Hepatocyte (in vitro differentiated cells): ENCODE measurements around the gene SPATS2. TPM values are rescaled to one million over a fixed set of nuclear protein-coding genes. Genes with fewer than 3 reads are reported as not detected.

ENCODE experiments used
- DNase-seq: peaks from one replicate; pipeline ENCODE4 v3.0.0-alpha.2; 2016; ENCODE audit warnings: low spot score
- H2AFZ ChIP-seq: fragments of 200-600 bp; sonication (generic); 2 replicates; pipeline ENCODE4 v1.6.0; 2016; ENCODE audit warnings: antibody characterized with exemption, mild to moderate bottlenecking
- H3K27ac ChIP-seq: fragments of 200-600 bp; sonication (generic); 2 replicates; pipeline ENCODE4 v1.5.1; 2016; ENCODE audit warnings: mild to moderate bottlenecking
- H3K27me3 ChIP-seq: fragments of 200-600 bp; sonication (generic); 2 replicates; pipeline ENCODE4 v1.6.1; 2016
- H3K36me3 ChIP-seq: fragments of 200-600 bp; sonication (generic); replicated peaks from 2 replicates; pipeline ENCODE4 v1.5.1; 2016; ENCODE audit warnings: low read depth; ENCODE audit not compliant: insufficient read depth
- H3K4me1 ChIP-seq: fragments of 200-600 bp; sonication (generic); 2 replicates; pipeline ENCODE4 v1.5.1; 2016; ENCODE audit warnings: mild to moderate bottlenecking, moderate library complexity; ENCODE audit not compliant: insufficient read depth
- H3K4me2 ChIP-seq: fragments of 200-600 bp; sonication (generic); 2 replicates; pipeline ENCODE4 v1.6.0; 2016
- H3K4me3 ChIP-seq: fragments of 200-600 bp; sonication (generic); 2 replicates; pipeline ENCODE4 v1.5.1; 2016; ENCODE audit warnings: mild to moderate bottlenecking
- H3K79me2 ChIP-seq: fragments of 200-600 bp; sonication (generic); 2 replicates; pipeline ENCODE4 v1.6.0; 2017; ENCODE audit warnings: mild to moderate bottlenecking
- H3K9me2 ChIP-seq: fragments of 200-600 bp; sonication (generic); replicated peaks from 2 replicates; pipeline ENCODE4 v1.6.0; 2017; ENCODE audit warnings: mild to moderate bottlenecking; ENCODE audit not compliant: insufficient read depth
- H3K9me3 ChIP-seq: fragments of 200-600 bp; sonication (generic); 2 replicates; pipeline ENCODE4 v1.5.1; 2016; ENCODE audit warnings: low read depth, mild to moderate bottlenecking
- H4K20me1 ChIP-seq: fragments of 200-600 bp; sonication (generic); 2 replicates; pipeline ENCODE4 v1.6.0; 2016; ENCODE audit warnings: mild to moderate bottlenecking; ENCODE audit not compliant: insufficient read depth, poor library complexity, severe bottlenecking
- EZH2 ChIP-seq: fragments of 200-600 bp; sonication (generic); IDR thresholded peaks from 2 replicates; pipeline ENCODE4 v1.6.1; 2016; ENCODE audit warnings: antibody characterized with exemption, mild to moderate bottlenecking, borderline replicate concordance
- EZH2phosphoT487 ChIP-seq: fragments of 200-600 bp; sonication (generic); IDR thresholded peaks from one replicate; pipeline ENCODE4 v1.6.1; 2018; ENCODE audit warnings: antibody characterized with exemption, mild to moderate bottlenecking, low read depth, moderate library complexity; ENCODE audit not compliant: unreplicated experiment, severe bottlenecking
- WGBS: methylation state at CpG from one replicate; pipeline ENCODE4 v1.1.6; 2016; ENCODE audit warnings: low lambda C conversion rate; ENCODE audit errors: missing lambda C conversion rate; 5-methylcytosine and 5-hydroxymethylcytosine counted together
- polyA plus RNA-seq: library from polyadenylated mRNA; unstranded; fragments of >200 nt; fragmentation: Nextera tagmentation; extraction: Ambion mirVana; gene quantifications from 2 replicates; pipeline ENCODE4 v1.2.1, GENCODE V29; 2016
- total RNA-seq: library from RNA; depleted of rRNA; stranded (reverse); fragments of >200 nt; gene quantifications from 2 replicates; pipeline ENCODE4 v1.2.3, GENCODE V29; 2014
- TF ChIP-seq, protein P1 (sequence below): fragments of 200-600 bp; sonication (generic); IDR thresholded peaks from 2 replicates; pipeline ENCODE4 v1.5.1; 2016; ENCODE audit warnings: antibody characterized with exemption, mild to moderate bottlenecking; ENCODE audit not compliant: poor library complexity

Gene SPATS2
- total and polyA plus RNA-seq, 2 experiments from 2014 or later = 24.9 to 39.8 TPM

GRCh38 chr12:49542592-49543160, 175.4 kb downstream of the SPATS2 start:
- no peak overlapping the region for H2AFZ ChIP-seq
- DNase-seq = no peak
- H3K79me2 ChIP-seq = no peaks in the 10 kb centered on the region
- H4K20me1 ChIP-seq = no peaks in the 10 kb centered on the region
- H3K27me3 ChIP-seq = peaks cover 68% of the 10 kb centered on the region
- no peak overlapping the region for H3K4me2 ChIP-seq
- H3K9me2 ChIP-seq = no peaks in the 10 kb centered on the region
- no peaks in the 10 kb centered on the region for H3K9me3 ChIP-seq
- H3K4me3 ChIP-seq = no peak overlapping the region
- WGBS = 95% methylated on average over 15 of the region's 15 CpGs
- H3K4me1 ChIP-seq = peaks cover 10% of the 10 kb centered on the region
- no peaks in the 10 kb centered on the region for H3K36me3 ChIP-seq
- no peak overlapping the region for H3K27ac ChIP-seq
- TF ChIP-seq EZH2phosphoT487 (no peak), EZH2 (no peak)
- TF ChIP-seq, protein P1, sequence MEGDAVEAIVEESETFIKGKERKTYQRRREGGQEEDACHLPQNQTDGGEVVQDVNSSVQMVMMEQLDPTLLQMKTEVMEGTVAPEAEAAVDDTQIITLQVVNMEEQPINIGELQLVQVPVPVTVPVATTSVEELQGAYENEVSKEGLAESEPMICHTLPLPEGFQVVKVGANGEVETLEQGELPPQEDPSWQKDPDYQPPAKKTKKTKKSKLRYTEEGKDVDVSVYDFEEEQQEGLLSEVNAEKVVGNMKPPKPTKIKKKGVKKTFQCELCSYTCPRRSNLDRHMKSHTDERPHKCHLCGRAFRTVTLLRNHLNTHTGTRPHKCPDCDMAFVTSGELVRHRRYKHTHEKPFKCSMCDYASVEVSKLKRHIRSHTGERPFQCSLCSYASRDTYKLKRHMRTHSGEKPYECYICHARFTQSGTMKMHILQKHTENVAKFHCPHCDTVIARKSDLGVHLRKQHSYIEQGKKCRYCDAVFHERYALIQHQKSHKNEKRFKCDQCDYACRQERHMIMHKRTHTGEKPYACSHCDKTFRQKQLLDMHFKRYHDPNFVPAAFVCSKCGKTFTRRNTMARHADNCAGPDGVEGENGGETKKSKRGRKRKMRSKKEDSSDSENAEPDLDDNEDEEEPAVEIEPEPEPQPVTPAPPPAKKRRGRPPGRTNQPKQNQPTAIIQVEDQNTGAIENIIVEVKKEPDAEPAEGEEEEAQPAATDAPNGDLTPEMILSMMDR = no peak

GRCh38 chr12:49543221-49543913, 176.1 kb downstream of the SPATS2 start:
- H2AFZ ChIP-seq = no peak overlapping the region
- no peak overlapping the region for H3K4me3 ChIP-seq
- DNase-seq = no peak
- no peaks in the 10 kb centered on the region for H4K20me1 ChIP-seq
- no peaks in the 10 kb centered on the region for H3K36me3 ChIP-seq
- no peaks in the 10 kb centered on the region for H3K79me2 ChIP-seq
- H3K4me2 ChIP-seq = no peak overlapping the region
- WGBS = 76% methylated on average over 20 of the region's 20 CpGs
- no peak for TF ChIP-seq EZH2
- TF ChIP-seq, protein P1 = no peak
- TF ChIP-seq EZH2phosphoT487 = no peak
- H3K27me3 ChIP-seq = peaks cover 66% of the 10 kb centered on the region
- H3K9me2 ChIP-seq = no peaks in the 10 kb centered on the region
- H3K27ac ChIP-seq = no peak overlapping the region
- H3K4me1 ChIP-seq = peaks cover 5% of the 10 kb centered on the region
- no peaks in the 10 kb centered on the region for H3K9me3 ChIP-seq

- no peaks in the 10 kb centered on the region for H3K9me3 ChIP-seq
- WGBS = 19% methylated on average over 23 of the region's 39 CpGs
- no peaks in the 10 kb centered on the region for H3K9me2 ChIP-seq
- no peaks in the 10 kb centered on the region for H3K36me3 ChIP-seq
- no peak for DNase-seq
- no peaks in the 10 kb centered on the region for H3K79me2 ChIP-seq
- peaks cover 69% of the 10 kb centered on the region for H3K27me3 ChIP-seq
- H3K4me2 ChIP-seq = no peak overlapping the region
- H2AFZ ChIP-seq = no peak overlapping the region
- no peak overlapping the region for H3K4me3 ChIP-seq
- H3K27ac ChIP-seq = no peak overlapping the region
- no peaks in the 10 kb centered on the region for H4K20me1 ChIP-seq
- TF ChIP-seq EZH2phosphoT487 = no peak
- TF ChIP-seq, protein P1 = no peak
- no peak for TF ChIP-seq EZH2
- H3K4me1 ChIP-seq = peaks cover 4% of the 10 kb centered on the region
Measured at GRCh38 chr12:49543914-49544815, 176.9 kb downstream of the SPATS2 start.
